MV-4-11 (cell line): ENCODE results near the gene COX7A2L.
"Not testable (repeated sequence)": the region's sequence is repeated elsewhere in the genome, so short reads cannot be mapped to it uniquely, and the experiment has no call there.

ENCODE experiments used
- DNase-seq: peaks from one replicate; lab custom pipeline; 2025; lab: John Stamatoyannopoulos, UW

Gene COX7A2L

GRCh38 chr2:42367835-42368234, 6.8 kb upstream of the COX7A2L start:
- DNase-seq = no peak

- no peak for DNase-seq
Observed at GRCh38 chr2:42366411-42366810, 5.4 kb upstream of the COX7A2L start.

- no peak for DNase-seq
Observed at GRCh38 chr2:42364658-42365057, 3.6 kb upstream of the COX7A2L start.

GRCh38 chr2:42363413-42363812, 2.4 kb upstream of the COX7A2L start:
- no peak for DNase-seq

- no peak for DNase-seq
Observed at GRCh38 chr2:42361728-42362283, 789 bp upstream of the COX7A2L start.

- DNase-seq = no peak
Observed at GRCh38 chr2:42360493-42360889, 526 bp downstream of the COX7A2L start.

GRCh38 chr2:42359965-42360483, 993 bp downstream of the COX7A2L start:
- DNase-seq = peak; percentile 51

- DNase-seq = peak; percentile 26
Observed at GRCh38 chr2:42359304-42359964, 1.6 kb downstream of the COX7A2L start.

GRCh38 chr2:42353792-42354429, 7.1 kb downstream of the COX7A2L start:
- no peak for DNase-seq

- no peak for DNase-seq
Observed at GRCh38 chr2:42351864-42352263, 9.2 kb downstream of the COX7A2L start.

- DNase-seq = no peak
Observed at GRCh38 chr2:42350434-42351063, 10.5 kb downstream of the COX7A2L start.

GRCh38 chr2:42348113-42348805, 12.8 kb downstream of the COX7A2L start:
- DNase-seq = no peak

- DNase-seq = not testable (repeated sequence)
Observed at GRCh38 chr2:42347518-42347917, 13.5 kb downstream of the COX7A2L start.

- not testable (repeated sequence) for DNase-seq
Observed at GRCh38 chr2:42346856-42347255, 14.2 kb downstream of the COX7A2L start.

GRCh38 chr2:42345986-42346385, 15.0 kb downstream of the COX7A2L start:
- no peak for DNase-seq

- DNase-seq = no peak
Observed at GRCh38 chr2:42342795-42343241, 18.2 kb downstream of the COX7A2L start.

- no peak for DNase-seq
Observed at GRCh38 chr2:42342061-42342794, 18.8 kb downstream of the COX7A2L start.

- DNase-seq = no peak
Observed at GRCh38 chr2:42340938-42341636, 19.9 kb downstream of the COX7A2L start.

- no peak for DNase-seq
Observed at GRCh38 chr2:42340045-42340937, 20.7 kb downstream of the COX7A2L start.
